Measurements from ENCODE around the gene ZNF74.
"Not testable (repeated sequence)": the region's sequence is repeated elsewhere in the genome, so short reads cannot be mapped to it uniquely, and the experiment has no call there.

ZNF74 gene

GRCh38 chr22:20405931-20406685, 12.2 kb downstream of the ZNF74 start:
- H3K4me3 ChIP-seq (ENCODE audit: low read length) = no peak overlapping the region
- TF ChIP-seq ZNF274 (IDR thresholded peaks at IDR 0.05; ENCODE audit: low read depth, low read length) = no peak

- no peak overlapping the region for H3K4me3 ChIP-seq (ENCODE audit: low read length)
- TF ChIP-seq ZNF274 (IDR thresholded peaks at IDR 0.05; ENCODE audit: low read depth, low read length) = no peak
Measured at GRCh38 chr22:20406686-20407408, 12.9 kb downstream of the ZNF74 start.

- H3K4me3 ChIP-seq (ENCODE audit: low read length) = no peak overlapping the region
- TF ChIP-seq ZNF274 (IDR thresholded peaks at IDR 0.05; ENCODE audit: low read depth, low read length) = no peak
Measured at GRCh38 chr22:20407829-20408228, 13.9 kb downstream of the ZNF74 start.

- TF ChIP-seq ZNF274 (IDR thresholded peaks at IDR 0.05; ENCODE audit: low read depth, low read length) = no peak
Measured at GRCh38 chr22:20408891-20409290, 14.9 kb downstream of the ZNF74 start.

GRCh38 chr22:20409385-20409784, 15.4 kb downstream of the ZNF74 start:
- H3K4me3 ChIP-seq (ENCODE audit: low read length) = not testable (repeated sequence)

More at GRCh38 chr22:20408891-20409290, 14.9 kb downstream of the ZNF74 start:
- H3K4me3 ChIP-seq (ENCODE audit: low read length) = no peak overlapping the region

- H3K4me3 ChIP-seq (ENCODE audit: low read length) = no peak overlapping the region
- no peak for TF ChIP-seq ZNF274 (IDR thresholded peaks at IDR 0.05; ENCODE audit: low read depth, low read length)
Measured at GRCh38 chr22:20412474-20413216, 18.7 kb downstream of the ZNF74 start.

GRCh38 chr22:20413217-20414058, 19.5 kb downstream of the ZNF74 start:
- H3K4me3 ChIP-seq (ENCODE audit: low read length) = no peak overlapping the region
- TF ChIP-seq ZNF274 (IDR thresholded peaks at IDR 0.05; ENCODE audit: low read depth, low read length) = no peak

- no peak for TF ChIP-seq ZNF274 (IDR thresholded peaks at IDR 0.05; ENCODE audit: low read depth, low read length)
- H3K4me3 ChIP-seq (ENCODE audit: low read length) = no peak overlapping the region
Measured at GRCh38 chr22:20414059-20414440, 20.1 kb downstream of the ZNF74 start.

- no peak overlapping the region for H3K4me3 ChIP-seq (ENCODE audit: low read length)
- no peak for TF ChIP-seq ZNF274 (IDR thresholded peaks at IDR 0.05; ENCODE audit: low read depth, low read length)
Measured at GRCh38 chr22:20414450-20414849, 20.5 kb downstream of the ZNF74 start.

- not testable (repeated sequence) for H3K4me3 ChIP-seq (ENCODE audit: low read length)
Measured at GRCh38 chr22:20415241-20415640, 21.3 kb downstream of the ZNF74 start.

- H3K4me3 ChIP-seq (ENCODE audit: low read length) = not testable (repeated sequence)
Measured at GRCh38 chr22:20415699-20416098, 21.7 kb downstream of the ZNF74 start.

GRCh38 chr22:20418211-20418788, 24.3 kb downstream of the ZNF74 start:
- H3K4me3 ChIP-seq (ENCODE audit: low read length) = no peak overlapping the region

GRCh38 chr22:20419664-20419951, 25.7 kb downstream of the ZNF74 start:
- no peak overlapping the region for H3K4me3 ChIP-seq (ENCODE audit: low read length)
- TF ChIP-seq ZNF274 (IDR thresholded peaks at IDR 0.05; ENCODE audit: low read depth, low read length) = no peak

More at GRCh38 chr22:20418211-20418788, 24.3 kb downstream of the ZNF74 start:
- no peak for TF ChIP-seq ZNF274 (IDR thresholded peaks at IDR 0.05; ENCODE audit: low read depth, low read length)

All from GM08714 (cell line).